CD4-positive, alpha-beta T cell (primary cell): ENCODE results near the gene IL10. TPM values are rescaled to one million over a fixed set of nuclear protein-coding genes. Genes with fewer than 3 reads are reported as not detected.

ENCODE experiments used
- ATAC-seq: fragments of 200-7000 bp; cut with Tn5 transposase; one replicate; pipeline ENCODE4 v1.10.0; 2022; ENCODE audit warnings: mild to moderate bottlenecking; ENCODE audit not compliant: poor library complexity
- CTCF ChIA-PET: fragments of 350-600 bp; sonication (Branson Sonifier 250); formaldehyde crosslinking; loops from one replicate; lab custom pipeline; 2021; ENCODE audit warnings: antibody characterized with exemption, inconsistent platforms; lab: Charles Lee
- POLR2A ChIA-PET: fragments of 350-600 bp; sonication (Branson Sonifier 250); formaldehyde crosslinking; loops from one replicate; lab custom pipeline; 2021; ENCODE audit warnings: antibody characterized with exemption, inconsistent platforms; lab: Charles Lee
- DNase-seq, 14 experiments: peaks; one replicate each; pipeline ENCODE4 v3.0.0-alpha.2; 2013 to 2020; ENCODE audit warnings: mixed read lengths in 2 of 14
- H3K27ac ChIP-seq, 2 donors: one replicate each; pipeline versions ENCODE4 v1.5.1 to v1.7.0; 2013; ENCODE audit warnings: low read length in 2 of 2, low read depth in 1 of 2, mild to moderate bottlenecking in 1 of 2
- H3K27me3 ChIP-seq, 2 experiments: 1 replicate in 1 of 2; 2 replicates in 1 of 2; pipeline versions ENCODE4 v1.6.1 to v1.7.0; 2013; ENCODE audit warnings: low read length in 2 of 2, control low read depth in 1 of 2, mild to moderate bottlenecking in 1 of 2, moderate library complexity in 1 of 2; ENCODE audit not compliant: insufficient read depth in 2 of 2, control insufficient read depth in 1 of 2
- H3K36me3 ChIP-seq: one replicate; pipeline ENCODE4 v1.6.1; 2013; ENCODE audit warnings: low read length, control low read depth; ENCODE audit not compliant: insufficient read depth
- H3K4me1 ChIP-seq: one replicate; pipeline ENCODE4 v1.6.1; 2013; ENCODE audit warnings: low read length, control low read depth; ENCODE audit not compliant: insufficient read depth
- H3K4me3 ChIP-seq: one replicate; pipeline ENCODE4 v1.5.1; 2013; ENCODE audit warnings: mild to moderate bottlenecking, low read length, moderate library complexity
- H3K9me3 ChIP-seq, 2 experiments: 1 replicate in 1 of 2; 2 replicates in 1 of 2; pipeline versions ENCODE4 v1.6.1 to v1.7.0; 2013; ENCODE audit warnings: low read length in 2 of 2, mild to moderate bottlenecking in 2 of 2, control low read depth in 1 of 2, moderate library complexity in 1 of 2; ENCODE audit not compliant: control insufficient read depth in 1 of 2, insufficient read depth in 1 of 2
- H3K27ac Mint-ChIP-seq: one replicate; pipeline ENCODE4 v1.8.0; 2020; ENCODE audit warnings: mixed read lengths
- H3K27me3 Mint-ChIP-seq: one replicate; pipeline ENCODE4 v1.8.0; 2021; ENCODE audit warnings: mixed read lengths
- H3K36me3 Mint-ChIP-seq: one replicate; pipeline ENCODE4 v1.8.0; 2021; ENCODE audit warnings: low read depth, mixed read lengths
- H3K4me1 Mint-ChIP-seq: one replicate; pipeline ENCODE4 v1.8.0; 2021; ENCODE audit warnings: low read depth, mixed read lengths
- H3K4me3 Mint-ChIP-seq: one replicate; pipeline ENCODE4 v1.8.0; 2020; ENCODE audit warnings: mild to moderate bottlenecking, mixed read lengths
- H3K9me3 Mint-ChIP-seq: one replicate; pipeline ENCODE4 v1.8.0; 2020; ENCODE audit warnings: mixed read lengths
- CTCF ChIP-seq: fragments of 200-600 bp; IDR thresholded peaks from one replicate; pipeline ENCODE4 v1.8.0; 2022; ENCODE audit warnings: antibody characterized with exemption, mild to moderate bottlenecking
- intact Hi-C, 2 experiments: fragments of 100-400 bp; cut with DNase I in 1 of 2; cut with micrococcal nuclease in 1 of 2; formaldehyde crosslinking; loops; one replicate each; pipeline versions ENCODE4 v1.15.1 to v1.9.0; 2023 to 2025; cut with DNase I, micrococcal nuclease
- total RNA-seq, 174 experiments: library from RNA in 2 of 174; stranded (reverse) in 2 of 174; gene quantifications; one replicate each; pipeline ENCODE4 v1.2.3 and lab custom pipeline; 2021 to 2026

Gene IL10
- total RNA-seq, 2 experiments from 2014 or later, result 0.27 to 0.87 TPM

- Mint-ChIP-seq H3K4me1 (peaks cover 50% of the 10 kb centered on the region), H3K27me3 (no peaks in the 10 kb centered on the region), H3K36me3 (peaks cover 23% of the 10 kb centered on the region), H3K4me3 (no peak overlapping the region), H3K27ac (peak overlapping the region; percentile 62), H3K9me3 (no peaks in the 10 kb centered on the region)
- Histone ChIP-seq H3K27me3 (no peaks in the 10 kb centered on the region), H3K4me1 (peaks cover 51% of the 10 kb centered on the region), H3K36me3 (peaks cover 19% of the 10 kb centered on the region), H3K9me3 (no peaks in the 10 kb centered on the region), H3K27ac (no peak overlapping the region), H3K4me3 (no peak overlapping the region)
- CTCF ChIA-PET, result interaction anchor here (0.9 to 2.9 kb wide), 18 partner anchors 8 to 257 kb away, joined by 3 to 20 read pairs (median 6); no protein-coding TSS in a partner anchor
- intact Hi-C loops, result loop anchor here (2.0 to 5.0 kb wide), 2 partner anchors 23 to 352 kb away; no protein-coding TSS in a partner anchor
- POLR2A ChIA-PET, result interaction anchor here (0.7 to 1.5 kb wide), 3 partner anchors 15 to 196 kb away, joined by 3 to 5 read pairs (median 3); partner anchors contain the start of gene FCMR
- peak; percentile 54 for ATAC-seq
- TF ChIP-seq CTCF, result peak; percentile 47
- peak; percentile 40 to 82 (median 55) for DNase-seq
Measured at GRCh38 chr1:206725109-206725963, 47.0 kb downstream of the IL10 start.

- H3K27ac Mint-ChIP-seq, result peak overlapping the region; percentile 9
- Histone ChIP-seq H3K4me1 (peaks cover 55% of the 10 kb centered on the region), H3K36me3 (peaks cover 6% of the 10 kb centered on the region), H3K4me3 (no peak overlapping the region), H3K9me3 (no peaks in the 10 kb centered on the region), H3K27ac (no peak overlapping the region), H3K27me3 (no peaks in the 10 kb centered on the region)
- DNase-seq (peak in 1 of 14 experiments; percentile 31), ATAC-seq (no peak)
- no peaks in the 10 kb centered on the region for H3K27me3 Mint-ChIP-seq
- H3K9me3 Mint-ChIP-seq, result no peaks in the 10 kb centered on the region
- H3K4me1 Mint-ChIP-seq, result peaks cover 61% of the 10 kb centered on the region
- TF ChIP-seq CTCF, result no peak
- peaks cover 9% of the 10 kb centered on the region for H3K36me3 Mint-ChIP-seq
- H3K4me3 Mint-ChIP-seq, result no peak overlapping the region
- ChIA-PET POLR2A (no interaction called here), CTCF (interaction anchor here (0.9 to 2.1 kb wide), 2 partner anchors 11 to 258 kb away, joined by 3 to 11 read pairs; no protein-coding TSS in a partner anchor)
- intact Hi-C loops, result loop anchor here in 1 of 2 experiments (2.0 to 5.0 kb wide), 2 partner anchors 21 to 37 kb away; no protein-coding TSS in a partner anchor
Measured at GRCh38 chr1:206723805-206724472, 48.4 kb downstream of the IL10 start.

GRCh38 chr1:206723462-206723804 lies 48.9 kb downstream of the IL10 start:
- TF ChIP-seq CTCF, result no peak
- Histone ChIP-seq H3K27ac (no peak overlapping the region), H3K36me3 (peaks cover 2% of the 10 kb centered on the region), H3K9me3 (no peaks in the 10 kb centered on the region), H3K27me3 (no peaks in the 10 kb centered on the region), H3K4me1 (peaks cover 56% of the 10 kb centered on the region), H3K4me3 (no peak overlapping the region)
- H3K36me3 Mint-ChIP-seq, result peaks cover 4% of the 10 kb centered on the region
- H3K4me1 Mint-ChIP-seq, result peaks cover 66% of the 10 kb centered on the region
- ATAC-seq (no peak), DNase-seq (no peak)
- POLR2A ChIA-PET, result interaction anchor here (0.7 kb wide), 1 partner anchor 80 kb away, joined by 4 read pairs; no protein-coding TSS in a partner anchor
- no peak overlapping the region for H3K27ac Mint-ChIP-seq
- intact Hi-C loops, result loop anchor here in 1 of 2 experiments (5.0 kb wide), 1 partner anchor 36 kb away; no protein-coding TSS in a partner anchor
- H3K27me3 Mint-ChIP-seq, result no peaks in the 10 kb centered on the region
- no peaks in the 10 kb centered on the region for H3K9me3 Mint-ChIP-seq
- no peak overlapping the region for H3K4me3 Mint-ChIP-seq
- CTCF ChIA-PET, result no interaction called here
